ENCODE results near the gene ACTL10.

DNA sequence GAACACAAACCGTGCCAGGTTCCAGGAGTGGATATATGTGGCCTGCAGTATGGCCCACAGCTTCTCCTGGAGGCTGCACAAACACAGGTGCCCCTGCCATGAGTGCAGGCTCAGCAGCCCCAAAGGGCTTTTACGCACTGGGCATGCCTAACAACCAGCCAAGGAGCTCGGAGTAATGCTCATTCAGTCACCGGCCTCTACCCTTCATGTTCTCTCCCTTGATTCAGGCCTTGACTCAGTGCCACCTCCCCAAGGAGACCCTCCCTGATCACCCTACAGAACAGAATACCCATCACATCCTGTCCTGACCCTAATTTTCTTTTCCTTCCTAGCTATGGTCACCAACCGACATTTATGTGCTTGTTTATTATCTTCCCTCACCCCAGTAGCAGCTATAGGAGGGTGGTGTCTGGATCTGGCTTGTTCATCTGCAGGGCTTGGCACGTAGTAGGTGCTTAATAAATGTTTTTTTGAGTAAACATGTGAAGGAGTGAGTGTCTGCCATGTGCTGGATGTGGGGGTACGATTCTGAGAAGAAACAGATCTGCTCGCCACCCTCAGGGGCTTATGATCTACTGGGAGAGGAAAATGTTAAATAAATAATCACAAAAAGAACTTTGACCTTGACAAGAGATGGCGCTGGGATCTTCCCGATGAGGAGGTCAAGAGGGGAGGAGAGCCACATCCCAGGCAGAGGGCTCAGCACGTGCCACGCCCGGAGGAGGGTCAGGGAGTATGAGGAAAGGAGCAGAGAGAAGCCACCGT is 44.1 kb downstream of the ACTL10 start:
- no peak for TF ChIP-seq RFX5 (IDR thresholded peaks at IDR 0.05; ENCODE audit: low read depth, low read length)
- no peak for TF ChIP-seq POLR2A (IDR thresholded peaks at IDR 0.05; ENCODE audit: low read depth, low read length)
